ENCODE data around the gene RPL29. TPM values are rescaled to one million over a fixed set of nuclear protein-coding genes. Genes with fewer than 3 reads are reported as not detected.

RPL29 gene
- total RNA-seq, 1 donor from 2014 or later, result 925 TPM

DNA sequence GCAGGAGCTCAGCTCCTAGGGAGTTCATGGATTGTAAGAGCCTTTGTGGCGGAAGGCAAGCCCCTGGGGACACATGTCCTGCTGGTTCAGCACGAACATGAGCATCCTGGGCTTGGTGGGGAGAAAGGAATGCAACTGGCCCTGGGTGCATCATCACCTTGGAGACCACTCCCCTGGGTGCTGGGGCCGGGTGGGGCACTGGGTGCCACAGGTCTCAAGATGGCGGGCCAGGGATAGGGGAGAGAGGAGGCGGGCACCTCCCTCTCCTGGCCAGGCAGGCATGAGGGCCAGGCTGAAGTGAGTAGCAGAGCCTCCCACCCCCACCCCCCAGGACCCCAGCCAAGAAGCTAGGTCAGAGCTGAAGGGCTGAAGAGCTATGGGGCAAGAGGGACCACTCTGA lies 29.2 kb downstream of the RPL29 start:
- peak overlapping the region; percentile 91 for H3K4me3 Mint-ChIP-seq (ENCODE audit: unreplicated experiment)
- no peak for DNase-seq (ENCODE audit: low spot score)
- TF ChIP-seq, protein P1, sequence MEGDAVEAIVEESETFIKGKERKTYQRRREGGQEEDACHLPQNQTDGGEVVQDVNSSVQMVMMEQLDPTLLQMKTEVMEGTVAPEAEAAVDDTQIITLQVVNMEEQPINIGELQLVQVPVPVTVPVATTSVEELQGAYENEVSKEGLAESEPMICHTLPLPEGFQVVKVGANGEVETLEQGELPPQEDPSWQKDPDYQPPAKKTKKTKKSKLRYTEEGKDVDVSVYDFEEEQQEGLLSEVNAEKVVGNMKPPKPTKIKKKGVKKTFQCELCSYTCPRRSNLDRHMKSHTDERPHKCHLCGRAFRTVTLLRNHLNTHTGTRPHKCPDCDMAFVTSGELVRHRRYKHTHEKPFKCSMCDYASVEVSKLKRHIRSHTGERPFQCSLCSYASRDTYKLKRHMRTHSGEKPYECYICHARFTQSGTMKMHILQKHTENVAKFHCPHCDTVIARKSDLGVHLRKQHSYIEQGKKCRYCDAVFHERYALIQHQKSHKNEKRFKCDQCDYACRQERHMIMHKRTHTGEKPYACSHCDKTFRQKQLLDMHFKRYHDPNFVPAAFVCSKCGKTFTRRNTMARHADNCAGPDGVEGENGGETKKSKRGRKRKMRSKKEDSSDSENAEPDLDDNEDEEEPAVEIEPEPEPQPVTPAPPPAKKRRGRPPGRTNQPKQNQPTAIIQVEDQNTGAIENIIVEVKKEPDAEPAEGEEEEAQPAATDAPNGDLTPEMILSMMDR (IDR thresholded peaks at IDR 0.05; ENCODE audit: unreplicated experiment), result no peak
- no peaks in the 10 kb centered on the region for H3K9me3 Mint-ChIP-seq (ENCODE audit: unreplicated experiment)
- H3K27ac Mint-ChIP-seq (ENCODE audit: unreplicated experiment), result peak overlapping the region; percentile 36
- H3K27me3 Mint-ChIP-seq (ENCODE audit: unreplicated experiment), result peaks cover 17% of the 10 kb centered on the region
- H3K36me3 Mint-ChIP-seq (ENCODE audit: low read depth, unreplicated experiment), result peaks cover 3% of the 10 kb centered on the region
- peaks cover 18% of the 10 kb centered on the region for H3K4me1 Mint-ChIP-seq (ENCODE audit: unreplicated experiment)

DNA sequence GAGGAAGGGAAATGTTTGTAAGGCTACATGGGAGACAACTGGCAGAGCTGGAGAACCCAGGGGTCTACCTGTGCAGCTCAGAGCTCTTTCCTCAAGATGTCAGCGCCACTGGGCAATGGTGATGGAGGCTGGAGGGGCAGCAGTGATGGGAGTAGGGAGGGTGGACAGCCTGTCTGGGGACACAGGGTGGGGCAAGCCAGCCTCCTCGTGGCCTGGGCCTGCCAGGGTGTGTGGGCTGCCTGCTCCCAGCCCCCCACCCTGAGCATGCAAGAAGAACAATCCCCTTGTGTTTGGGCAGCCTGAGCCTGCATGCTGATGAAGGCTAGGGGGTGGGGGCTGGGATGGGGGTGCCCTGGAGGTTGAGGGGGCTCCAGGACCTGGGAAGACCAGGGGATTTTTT lies 29.7 kb downstream of the RPL29 start:
- Mint-ChIP-seq H3K4me3 (ENCODE audit: unreplicated experiment) (peak overlapping the region; percentile 91), H3K27me3 (ENCODE audit: unreplicated experiment) (peaks cover 20% of the 10 kb centered on the region), H3K27ac (ENCODE audit: unreplicated experiment) (no peak overlapping the region), H3K4me1 (ENCODE audit: unreplicated experiment) (peaks cover 18% of the 10 kb centered on the region), H3K36me3 (ENCODE audit: low read depth, unreplicated experiment) (peaks cover 3% of the 10 kb centered on the region), H3K9me3 (ENCODE audit: unreplicated experiment) (no peaks in the 10 kb centered on the region)
- TF ChIP-seq, protein P1 (IDR thresholded peaks at IDR 0.05; ENCODE audit: unreplicated experiment), result no peak
- DNase-seq (ENCODE audit: low spot score), result no peak

DNA sequence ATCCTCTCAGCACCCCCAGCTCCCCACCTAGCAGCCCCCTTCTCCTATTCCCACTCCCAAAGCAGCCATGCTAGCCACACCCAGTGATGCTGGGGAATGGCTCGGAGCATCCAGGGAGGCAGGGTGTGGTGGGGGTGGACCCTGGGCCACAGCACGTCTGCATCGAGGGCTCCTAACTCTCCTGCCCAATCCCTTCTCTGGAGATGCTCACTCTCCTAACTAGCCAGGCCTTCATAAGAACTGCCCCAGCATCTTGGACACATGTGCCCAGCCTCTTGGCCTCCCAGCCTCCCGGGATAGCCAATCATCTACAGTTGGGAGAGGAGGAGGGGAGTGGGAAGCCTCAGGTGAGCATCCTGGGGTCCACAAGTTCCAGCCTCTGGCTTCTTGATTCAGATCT lies 31.2 kb downstream of the RPL29 start:
- Mint-ChIP-seq H3K27ac (ENCODE audit: unreplicated experiment) (no peak overlapping the region), H3K4me1 (ENCODE audit: unreplicated experiment) (peaks cover 18% of the 10 kb centered on the region), H3K36me3 (ENCODE audit: low read depth, unreplicated experiment) (peaks cover 3% of the 10 kb centered on the region), H3K27me3 (ENCODE audit: unreplicated experiment) (peaks cover 17% of the 10 kb centered on the region), H3K4me3 (ENCODE audit: unreplicated experiment) (no peak overlapping the region), H3K9me3 (ENCODE audit: unreplicated experiment) (no peaks in the 10 kb centered on the region)
- no peak for DNase-seq (ENCODE audit: low spot score)
- TF ChIP-seq, protein P1 (IDR thresholded peaks at IDR 0.05; ENCODE audit: unreplicated experiment), result no peak

DNA sequence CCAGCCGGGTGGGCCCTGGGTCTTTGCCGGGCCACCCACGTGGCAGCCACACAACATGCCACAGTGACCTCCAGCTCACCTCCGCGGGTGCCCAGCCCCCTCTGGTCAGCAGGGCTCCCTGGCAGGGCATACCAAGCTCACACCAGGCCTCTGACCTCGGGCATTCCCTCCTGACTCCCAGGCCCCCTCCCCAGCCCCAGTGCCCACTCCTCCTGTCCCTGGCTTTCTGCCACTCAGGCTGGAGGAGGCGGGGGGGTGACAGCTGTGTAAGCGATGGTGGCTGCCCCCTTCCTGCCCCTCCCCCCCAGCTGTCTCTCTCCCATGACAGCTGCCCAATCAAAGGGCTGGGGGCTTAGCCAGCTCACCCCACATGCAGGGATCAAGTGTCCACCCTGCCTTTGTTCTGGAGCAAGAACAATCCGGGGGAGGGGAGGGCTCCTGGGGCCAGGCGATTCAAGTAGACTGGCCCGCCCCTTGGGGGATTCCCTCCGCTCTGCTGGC lies 31.7 kb downstream of the RPL29 start:
- Mint-ChIP-seq H3K27ac (ENCODE audit: unreplicated experiment) (no peak overlapping the region), H3K4me1 (ENCODE audit: unreplicated experiment) (peaks cover 14% of the 10 kb centered on the region), H3K4me3 (ENCODE audit: unreplicated experiment) (no peak overlapping the region), H3K9me3 (ENCODE audit: unreplicated experiment) (no peaks in the 10 kb centered on the region), H3K27me3 (ENCODE audit: unreplicated experiment) (peaks cover 18% of the 10 kb centered on the region), H3K36me3 (ENCODE audit: low read depth, unreplicated experiment) (peaks cover under 1% of the 10 kb centered on the region)
- no peak for DNase-seq (ENCODE audit: low spot score)
- TF ChIP-seq, protein P1 (IDR thresholded peaks at IDR 0.05; ENCODE audit: unreplicated experiment), result no peak

DNA sequence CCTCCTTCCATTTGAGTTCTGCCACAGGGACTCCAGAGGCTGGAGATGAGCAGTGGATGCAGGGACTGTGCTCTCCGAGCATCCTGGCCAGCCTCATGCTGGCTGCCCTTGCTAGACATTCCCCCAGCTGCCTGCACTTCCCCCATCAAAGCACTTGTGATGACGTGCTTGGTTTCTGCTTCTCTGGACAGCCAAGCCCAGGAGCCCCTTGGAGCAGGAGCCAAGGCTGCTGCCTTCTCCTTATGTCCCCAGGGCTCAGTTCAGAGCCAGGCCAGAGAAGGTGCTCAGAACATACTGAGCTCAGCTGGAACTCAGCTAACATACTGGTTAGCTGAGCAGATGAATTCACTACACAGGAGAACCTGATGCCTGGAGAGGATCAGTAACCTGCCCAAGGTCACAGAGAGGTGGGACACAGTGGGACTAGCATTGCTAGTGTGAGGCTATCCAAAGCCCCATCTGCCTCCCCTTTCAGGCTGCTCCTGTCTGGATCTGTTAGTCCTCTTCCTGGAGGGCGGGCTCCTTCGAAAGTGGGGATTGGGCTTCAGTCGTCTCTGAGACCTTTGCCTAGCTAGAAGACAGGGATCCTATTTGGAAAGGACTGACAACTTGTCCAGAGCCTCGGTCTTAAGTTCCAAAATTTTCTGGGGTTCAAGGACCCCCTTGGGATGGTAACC lies 32.7 kb downstream of the RPL29 start:
- H3K4me1 Mint-ChIP-seq (ENCODE audit: unreplicated experiment), result peaks cover 9% of the 10 kb centered on the region
- DNase-seq (ENCODE audit: low spot score), result no peak
- H3K27me3 Mint-ChIP-seq (ENCODE audit: unreplicated experiment), result peaks cover 17% of the 10 kb centered on the region
- H3K9me3 Mint-ChIP-seq (ENCODE audit: unreplicated experiment), result no peaks in the 10 kb centered on the region
- peaks cover 4% of the 10 kb centered on the region for H3K36me3 Mint-ChIP-seq (ENCODE audit: low read depth, unreplicated experiment)
- no peak overlapping the region for H3K4me3 Mint-ChIP-seq (ENCODE audit: unreplicated experiment)
- TF ChIP-seq, protein P1 (IDR thresholded peaks at IDR 0.05; ENCODE audit: unreplicated experiment), result no peak
- no peak overlapping the region for H3K27ac Mint-ChIP-seq (ENCODE audit: unreplicated experiment)
